ENCODE results near the gene KNL1.

- TF ChIP-seq CTCF (IDR thresholded peaks at IDR 0.05; ENCODE audit: low read length): no peak
- no peak for TF ChIP-seq EZH2phosphoT487 (IDR thresholded peaks at IDR 0.05; ENCODE audit: low read length)
These were observed 38.2 kb upstream of the KNL1 start for GRCh38 chr15:40555876-40556275.

Data from MM.1S (cell line).